Activated CD4-positive, alpha-beta T cell treated with anti-CD3 and anti-CD28 coated beads, Interleukin-2, amount 10 ng/mL, durations not matched to agents 24 days and 14 days (primary cell): ENCODE data around the gene SLC25A4. TPM values are rescaled to one million over a fixed set of nuclear protein-coding genes. Genes with fewer than 3 reads are reported as not detected.
"Not testable (repeated sequence)": the region's sequence is repeated elsewhere in the genome, so short reads cannot be mapped to it uniquely, and the experiment has no call there.

Experiments
- DNase-seq: peaks from one replicate; pipeline ENCODE4 v3.0.0; 2022
- H3K27ac Mint-ChIP-seq: one replicate; pipeline ENCODE4 v1.8.0; 2022; ENCODE audit warnings: mild to moderate bottlenecking, mixed read lengths
- H3K27me3 Mint-ChIP-seq: one replicate; pipeline ENCODE4 v1.8.0; 2022; ENCODE audit warnings: mixed read lengths
- H3K36me3 Mint-ChIP-seq: one replicate; pipeline ENCODE4 v1.8.0; 2022; ENCODE audit warnings: low read depth, mild to moderate bottlenecking, mixed read lengths
- H3K4me1 Mint-ChIP-seq: one replicate; pipeline ENCODE4 v1.8.0; 2021; ENCODE audit warnings: mixed read lengths
- H3K4me3 Mint-ChIP-seq: one replicate; pipeline ENCODE4 v1.8.0; 2022; ENCODE audit warnings: mild to moderate bottlenecking, moderate library complexity, mixed read lengths
- H3K9me3 Mint-ChIP-seq: one replicate; pipeline ENCODE4 v1.8.0; 2021; ENCODE audit warnings: mixed read lengths
- intact Hi-C: fragments of 100-400 bp; cut with micrococcal nuclease; formaldehyde crosslinking; loops from one replicate; pipeline ENCODE4 v1.15.1; 2023
- total RNA-seq: library from RNA; stranded (reverse); gene quantifications from 2 replicates; pipeline ENCODE4 v1.2.3, GENCODE V29; 2022

SLC25A4 gene
- total RNA-seq, 1 donor from 2014 or later, result 1.9 TPM

GRCh38 chr4:185171373-185172071, 28.5 kb downstream of the SLC25A4 start:
- no peak for DNase-seq

GRCh38 chr4:185179488-185179887, 36.4 kb downstream of the SLC25A4 start:
- intact Hi-C loops, result no loop called here
- Mint-ChIP-seq H3K27ac (no peak overlapping the region), H3K36me3 (peaks cover 17% of the 10 kb centered on the region), H3K9me3 (no peaks in the 10 kb centered on the region), H3K27me3 (no peaks in the 10 kb centered on the region), H3K4me1 (peaks cover 6% of the 10 kb centered on the region), H3K4me3 (no peak overlapping the region)
- no peak for DNase-seq

More at GRCh38 chr4:185171373-185172071, 28.5 kb downstream of the SLC25A4 start:
- Mint-ChIP-seq H3K27me3 (peaks cover 6% of the 10 kb centered on the region), H3K27ac (no peak overlapping the region), H3K4me3 (no peak overlapping the region), H3K9me3 (no peaks in the 10 kb centered on the region), H3K4me1 (no peaks in the 10 kb centered on the region), H3K36me3 (peaks cover 53% of the 10 kb centered on the region)
- intact Hi-C loops, result no loop called here

- intact Hi-C loops, result loop anchor here (5.0 kb wide), 1 partner anchor 40 kb away; the partner anchor contains the start of gene SLC25A4
- DNase-seq, result no peak
- H3K4me3 Mint-ChIP-seq, result no peak overlapping the region
- H3K27ac Mint-ChIP-seq, result no peak overlapping the region
- no peaks in the 10 kb centered on the region for H3K9me3 Mint-ChIP-seq
- peaks cover 7% of the 10 kb centered on the region for H3K4me1 Mint-ChIP-seq
- H3K27me3 Mint-ChIP-seq, result no peaks in the 10 kb centered on the region
- peaks cover 14% of the 10 kb centered on the region for H3K36me3 Mint-ChIP-seq
Observed at GRCh38 chr4:185182239-185182638, 39.2 kb downstream of the SLC25A4 start.

GRCh38 chr4:185183622-185184281, 40.7 kb downstream of the SLC25A4 start:
- no peak overlapping the region for H3K4me3 Mint-ChIP-seq
- H3K27ac Mint-ChIP-seq, result no peak overlapping the region
- intact Hi-C loops, result loop anchor here (1.0 to 5.0 kb wide), 2 partner anchors 41 to 144 kb away; partner anchors contain the start of gene SLC25A4
- peaks cover 21% of the 10 kb centered on the region for H3K36me3 Mint-ChIP-seq
- H3K27me3 Mint-ChIP-seq, result no peaks in the 10 kb centered on the region
- DNase-seq, result peak; percentile 92
- no peaks in the 10 kb centered on the region for H3K9me3 Mint-ChIP-seq
- H3K4me1 Mint-ChIP-seq, result peaks cover 9% of the 10 kb centered on the region

- DNase-seq, result no peak
- H3K27me3 Mint-ChIP-seq, result no peaks in the 10 kb centered on the region
- H3K36me3 Mint-ChIP-seq, result peaks cover 31% of the 10 kb centered on the region
- no peak overlapping the region for H3K27ac Mint-ChIP-seq
- no peaks in the 10 kb centered on the region for H3K9me3 Mint-ChIP-seq
- peaks cover 13% of the 10 kb centered on the region for H3K4me1 Mint-ChIP-seq
- no peak overlapping the region for H3K4me3 Mint-ChIP-seq
- intact Hi-C loops, result no loop called here
Observed at GRCh38 chr4:185186769-185187168, 43.7 kb downstream of the SLC25A4 start.

GRCh38 chr4:185189606-185190305, 46.7 kb downstream of the SLC25A4 start:
- Mint-ChIP-seq H3K9me3 (no peaks in the 10 kb centered on the region), H3K27me3 (no peaks in the 10 kb centered on the region), H3K36me3 (peaks cover 35% of the 10 kb centered on the region), H3K27ac (no peak overlapping the region), H3K4me1 (peaks cover 16% of the 10 kb centered on the region), H3K4me3 (no peak overlapping the region)
- intact Hi-C loops, result no loop called here
- no peak for DNase-seq

GRCh38 chr4:185190306-185190856, 47.3 kb downstream of the SLC25A4 start:
- H3K4me3 Mint-ChIP-seq, result no peak overlapping the region
- intact Hi-C loops, result no loop called here
- no peaks in the 10 kb centered on the region for H3K9me3 Mint-ChIP-seq
- H3K27me3 Mint-ChIP-seq, result no peaks in the 10 kb centered on the region
- H3K4me1 Mint-ChIP-seq, result peaks cover 18% of the 10 kb centered on the region
- no peak overlapping the region for H3K27ac Mint-ChIP-seq
- no peak for DNase-seq
- H3K36me3 Mint-ChIP-seq, result peaks cover 37% of the 10 kb centered on the region

GRCh38 chr4:185192059-185192458, 49.0 kb downstream of the SLC25A4 start:
- Mint-ChIP-seq H3K27me3 (no peaks in the 10 kb centered on the region), H3K36me3 (peaks cover 39% of the 10 kb centered on the region), H3K4me1 (peaks cover 18% of the 10 kb centered on the region), H3K27ac (no peak overlapping the region), H3K4me3 (no peak overlapping the region), H3K9me3 (no peaks in the 10 kb centered on the region)
- intact Hi-C loops, result no loop called here
- no peak for DNase-seq

GRCh38 chr4:185194924-185195888, 52.1 kb downstream of the SLC25A4 start:
- no peak for DNase-seq
- Mint-ChIP-seq H3K4me3 (no peak overlapping the region), H3K36me3 (peaks cover 31% of the 10 kb centered on the region), H3K27ac (no peak overlapping the region), H3K27me3 (no peaks in the 10 kb centered on the region), H3K4me1 (peaks cover 16% of the 10 kb centered on the region), H3K9me3 (no peaks in the 10 kb centered on the region)
- intact Hi-C loops, result no loop called here

- no peak overlapping the region for H3K27ac Mint-ChIP-seq
- H3K36me3 Mint-ChIP-seq, result peaks cover 28% of the 10 kb centered on the region
- no peak for DNase-seq
- peaks cover 13% of the 10 kb centered on the region for H3K4me1 Mint-ChIP-seq
- H3K27me3 Mint-ChIP-seq, result no peaks in the 10 kb centered on the region
- intact Hi-C loops, result no loop called here
- H3K4me3 Mint-ChIP-seq, result no peak overlapping the region
- H3K9me3 Mint-ChIP-seq, result no peaks in the 10 kb centered on the region
Observed at GRCh38 chr4:185196437-185196836, 53.4 kb downstream of the SLC25A4 start.

- Mint-ChIP-seq H3K4me1 (peaks cover 22% of the 10 kb centered on the region), H3K36me3 (peaks cover 26% of the 10 kb centered on the region)
- H3K9me3 Mint-ChIP-seq, DNase-seq, H3K27ac Mint-ChIP-seq, H3K4me3 Mint-ChIP-seq, intact Hi-C loops, H3K27me3 Mint-ChIP-seq: not testable (repeated sequence)
Observed at GRCh38 chr4:185198189-185198588, 55.1 kb downstream of the SLC25A4 start.
